Esophagus (tissue), 2 donors: Measurements from ENCODE around the gene NOL12. TPM values are rescaled to one million over a fixed set of nuclear protein-coding genes. Genes with fewer than 3 reads are reported as not detected.
A peak's percentile ranks its signal among the peaks of the same experiment; 100 is the strongest.
"Not testable (repeated sequence)": the region's sequence is repeated elsewhere in the genome, so short reads cannot be mapped to it uniquely, and the experiment has no call there.

Source experiments
- H3K27ac ChIP-seq, 2 donors: one replicate each; pipeline ENCODE4 v1.5.1; 2013; ENCODE audit warnings: low read depth in 2 of 2, mild to moderate bottlenecking in 2 of 2, inconsistent platforms in 1 of 2, low read length in 1 of 2, moderate library complexity in 1 of 2
- H3K27me3 ChIP-seq, 2 donors: one replicate each; pipeline ENCODE4 v1.6.1; 2013; ENCODE audit warnings: low read length in 2 of 2, control low read depth in 1 of 2, mild to moderate bottlenecking in 1 of 2; ENCODE audit not compliant: insufficient read depth in 2 of 2, control insufficient read depth in 1 of 2
- H3K36me3 ChIP-seq, 2 donors: one replicate each; pipeline ENCODE4 v1.6.1; 2013; ENCODE audit warnings: low read length in 1 of 2; ENCODE audit not compliant: control insufficient read depth in 2 of 2, insufficient read depth in 2 of 2
- H3K4me1 ChIP-seq, 2 donors: one replicate each; pipeline ENCODE4 v1.6.1; 2013; ENCODE audit warnings: low read length in 1 of 2; ENCODE audit not compliant: control insufficient read depth in 2 of 2, insufficient read depth in 2 of 2
- H3K4me3 ChIP-seq, 2 donors: one replicate each; pipeline ENCODE4 v1.5.1; 2013; ENCODE audit warnings: low read length in 2 of 2, mild to moderate bottlenecking in 2 of 2, low read depth in 1 of 2, moderate library complexity in 1 of 2
- H3K9me3 ChIP-seq, 2 donors: one replicate each; pipeline ENCODE4 v1.6.1; 2013; ENCODE audit warnings: mild to moderate bottlenecking in 2 of 2, low read depth in 1 of 2, low read length in 1 of 2, moderate library complexity in 1 of 2; ENCODE audit not compliant: control insufficient read depth in 2 of 2, insufficient read depth in 1 of 2
- WGBS, 2 donors: extraction: QIAGEN DNeasy Blood & Tissue Kit; methylation state at CpG; one replicate each; pipeline ENCODE4 v1.1.7; 2013; 5-methylcytosine and 5-hydroxymethylcytosine counted together
- polyA plus RNA-seq, 2 donors: library from polyadenylated mRNA; stranded (reverse); fragments of 200-250 nt; gene quantifications; one replicate each; pipeline ENCODE4 v1.2.3, GENCODE V29; 2013
- donor health status: healthy with polysubstance abuse.
- donor health status: Bipolar disorder and iron deficiency.

NOL12 gene
- polyA plus RNA-seq, 2 donors: 35.2 to 43.3 TPM

- 75 to 77% methylated on average over 7 of the region's 7 CpGs for WGBS, 2 donors
- H3K36me3 ChIP-seq: peaks cover 10 to 23% of the 10 kb centered on the region in 2 donors
- H3K27ac ChIP-seq, H3K4me3 ChIP-seq, H3K27me3 ChIP-seq, H3K9me3 ChIP-seq, H3K4me1 ChIP-seq: not testable (repeated sequence)
These were observed 8.0 kb downstream of the NOL12 start for GRCh38 chr22:37694131-37694530.

DNA sequence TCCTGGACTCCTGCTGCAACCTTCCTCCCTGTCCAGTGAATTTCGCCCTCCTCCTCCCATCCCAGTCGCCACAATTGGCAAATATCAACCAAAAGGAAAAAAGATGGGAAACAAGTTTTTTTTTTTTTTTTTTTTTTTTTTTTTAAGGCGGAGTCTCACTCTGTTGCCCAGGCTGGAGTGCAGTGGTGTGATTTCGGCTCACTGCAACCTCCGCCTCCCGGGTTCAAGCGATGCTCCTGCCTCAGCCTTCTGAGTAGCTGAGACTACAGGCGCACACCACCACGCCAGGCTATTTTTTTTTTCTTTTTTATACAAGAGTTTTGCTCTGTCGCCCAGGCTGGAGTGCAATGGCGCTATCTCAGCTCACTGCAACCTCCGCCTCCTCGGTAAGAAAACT is 10.1 kb downstream of the NOL12 start:
- H3K4me3 ChIP-seq, H3K9me3 ChIP-seq, H3K4me1 ChIP-seq, H3K27me3 ChIP-seq: not testable (repeated sequence)
- 34% methylated on average over 13 of the region's 13 CpGs for WGBS, 2 donors
- Histone ChIP-seq H3K36me3 (peaks cover 6 to 21% of the 10 kb centered on the region in 2 donors), H3K27ac (peak overlapping the region in 1 of 2 donors; percentile 78)

DNA sequence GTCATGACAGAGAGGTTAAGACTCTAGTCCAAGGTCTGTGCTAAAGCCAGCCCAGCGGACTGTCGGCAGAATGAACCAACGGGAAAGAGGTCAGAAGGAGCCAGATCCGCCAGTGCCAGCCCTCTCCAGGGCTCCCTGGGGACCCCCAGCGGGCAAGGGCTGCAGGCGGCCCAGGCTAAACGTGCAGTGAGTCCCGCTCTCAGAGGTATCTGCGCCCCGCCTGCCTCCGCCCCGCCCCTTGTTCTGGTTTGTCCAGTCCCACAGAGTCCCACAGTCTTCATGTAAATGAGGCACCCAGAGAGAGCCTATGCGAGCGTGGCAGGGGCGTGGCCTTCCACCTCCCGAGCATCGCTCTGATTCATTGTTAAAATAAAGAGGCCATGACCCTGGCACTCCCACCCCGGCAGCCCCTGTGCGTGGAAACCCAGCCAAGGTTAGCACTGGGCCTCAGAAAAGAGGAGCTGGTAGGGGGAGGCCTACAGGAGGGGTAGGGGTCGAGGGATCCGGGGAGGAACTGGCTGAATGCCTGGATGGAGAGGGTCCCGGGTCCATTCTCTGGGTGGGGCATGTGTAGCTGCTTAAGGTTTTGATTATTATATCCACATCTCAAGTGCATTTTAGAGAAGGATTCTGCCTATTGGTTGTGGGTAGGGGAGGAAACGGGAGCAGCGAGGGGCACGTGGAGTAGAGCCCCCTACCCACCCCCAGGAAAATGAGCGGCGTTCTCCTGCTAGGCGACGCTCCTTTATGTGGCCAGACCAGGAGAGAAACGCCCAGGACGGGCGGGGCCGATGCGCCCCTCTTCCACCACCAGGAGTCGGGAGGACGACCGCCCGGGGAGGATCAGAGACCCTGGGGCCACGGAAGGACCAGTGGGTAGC is 10.8 kb downstream of the NOL12 start, which contains the start of gene TRIOBP:
Gene TRIOBP (plus strand): TSS at position 392 of the 881 bp plus-strand sequence. CDS start 4,318 bp downstream, outside the sequence.
- peak within 1 kb of the TSS in 1 of 2 donors; percentile 12 for H3K4me3 ChIP-seq
- H3K27ac ChIP-seq: peak within 1 kb of the TSS in 1 of 2 donors; percentile 78
- H3K4me1 ChIP-seq: peaks cover 4 to 7% of the 10 kb centered on the region in 2 donors
- 10 to 15% methylated on average over 25 to 39 of the region's 39 CpGs for whole genome bisulfite sequencing, 2 donors
- H3K27me3 ChIP-seq: no peaks in the 10 kb centered on the region
- H3K9me3 ChIP-seq: no peaks in the 10 kb centered on the region
- H3K36me3 ChIP-seq: peaks cover 4 to 16% of the 10 kb centered on the region in 2 donors

DNA sequence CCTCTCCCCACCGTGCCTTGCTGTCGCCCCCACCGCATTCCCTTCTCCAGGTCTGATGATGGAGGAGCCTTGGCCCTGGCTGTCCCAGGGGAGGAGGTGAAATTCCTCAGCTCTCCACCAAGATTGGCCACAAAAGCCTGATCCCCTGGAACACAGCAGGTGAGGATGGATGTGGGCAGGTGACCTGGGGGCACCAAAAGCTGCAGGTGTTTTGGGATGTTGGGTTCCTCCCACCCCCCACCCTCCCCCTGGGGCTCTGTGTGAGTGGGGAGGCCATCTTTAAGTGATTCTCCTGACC is 11.3 kb downstream of the NOL12 start:
- no peak overlapping the region for H3K4me3 ChIP-seq
- no peaks in the 10 kb centered on the region for H3K9me3 ChIP-seq
- WGBS, 2 donors: 38 to 53% methylated on average over 3 of the region's 3 CpGs
- peaks cover under 1 to 13% of the 10 kb centered on the region in 2 donors for H3K36me3 ChIP-seq
- H3K4me1 ChIP-seq: peaks cover 4 to 7% of the 10 kb centered on the region in 2 donors
- H3K27ac ChIP-seq: peak overlapping the region in 1 of 2 donors; percentile 77
- no peaks in the 10 kb centered on the region for H3K27me3 ChIP-seq

DNA sequence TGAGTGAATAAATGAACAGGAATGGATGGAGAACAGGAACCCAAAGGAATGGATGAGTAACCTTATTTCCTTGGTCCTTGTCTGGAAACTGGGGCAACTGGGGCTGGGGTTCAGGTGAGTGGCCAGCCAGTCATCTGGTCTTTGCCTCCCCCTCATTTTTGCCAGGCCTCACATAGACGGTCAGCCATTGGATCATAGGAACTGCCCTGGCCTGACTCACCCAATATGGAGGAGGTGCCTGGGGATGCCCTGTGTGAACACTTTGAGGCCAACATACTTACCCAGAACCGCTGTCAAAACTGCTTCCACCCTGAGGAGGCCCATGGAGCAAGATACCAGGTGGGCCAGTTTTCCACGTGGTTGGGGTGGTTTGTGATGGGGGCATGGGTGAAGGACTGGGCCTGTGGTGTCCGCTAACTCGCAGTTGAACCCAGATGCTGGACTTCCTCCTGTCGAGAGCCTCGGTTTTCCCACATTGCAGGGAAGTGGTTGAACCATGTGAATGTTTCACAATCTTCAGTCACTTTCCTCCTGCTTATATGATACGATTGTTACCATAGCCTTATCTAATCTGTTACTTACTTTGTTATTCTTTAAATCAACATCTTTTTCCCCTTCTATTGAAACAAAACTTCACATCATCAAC is 15.1 kb downstream of the NOL12 start:
- Histone ChIP-seq H3K4me1 (peaks cover 4 to 7% of the 10 kb centered on the region in 2 donors), H3K4me3 (no peak overlapping the region), H3K36me3 (no peaks in the 10 kb centered on the region), H3K9me3 (no peaks in the 10 kb centered on the region), H3K27ac (no peak overlapping the region), H3K27me3 (no peaks in the 10 kb centered on the region)
- 77 to 85% methylated on average over 8 of the region's 8 CpGs for WGBS, 2 donors

DNA sequence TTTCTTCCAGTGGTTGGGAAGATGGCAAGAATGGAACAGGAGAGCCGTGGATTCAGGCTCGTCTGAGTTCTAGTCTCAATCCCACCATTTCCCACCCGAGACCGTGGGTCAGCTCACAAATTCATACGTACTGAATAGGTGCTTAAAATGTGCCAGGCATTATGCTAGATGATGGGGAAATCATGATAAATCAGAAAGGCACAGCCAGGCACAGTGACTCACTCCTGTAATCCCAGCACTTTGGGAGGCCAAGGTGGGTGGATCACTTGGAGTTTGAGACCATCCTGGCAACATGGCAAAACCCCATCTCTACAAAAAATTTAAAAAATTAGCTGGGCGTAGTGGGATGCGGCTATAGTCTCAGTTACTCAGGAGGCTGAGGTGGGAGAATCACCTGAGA is 17.8 kb downstream of the NOL12 start:
- 72 to 73% methylated on average over 7 of the region's 7 CpGs for WGBS, 2 donors
- H3K4me1 ChIP-seq: no peaks in the 10 kb centered on the region
- H3K36me3 ChIP-seq: no peaks in the 10 kb centered on the region
- no peak overlapping the region for H3K4me3 ChIP-seq
- no peaks in the 10 kb centered on the region for H3K27me3 ChIP-seq
- H3K27ac ChIP-seq: no peak overlapping the region
- H3K9me3 ChIP-seq: no peaks in the 10 kb centered on the region

DNA sequence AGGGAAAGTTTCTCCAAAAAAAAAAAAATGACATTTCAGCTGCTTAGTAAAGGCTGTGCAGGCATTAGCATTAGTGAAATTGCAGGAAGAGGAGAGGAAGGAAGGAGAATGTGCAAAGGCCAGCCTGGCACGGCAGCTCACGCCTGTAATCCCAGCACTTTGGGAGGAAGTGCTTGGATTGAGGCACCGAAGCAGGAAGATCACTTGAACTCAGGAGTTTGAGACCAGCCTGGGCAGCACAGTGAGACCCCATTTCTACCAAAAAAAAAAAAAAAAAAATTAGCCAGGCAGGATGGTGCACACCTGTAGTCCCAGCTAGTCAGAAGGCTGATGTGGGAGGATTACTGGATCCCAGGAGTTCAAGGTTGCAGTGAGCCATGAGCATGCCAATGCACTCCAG is 18.5 kb downstream of the NOL12 start:
- Histone ChIP-seq H3K4me1 (no peaks in the 10 kb centered on the region), H3K4me3 (no peak overlapping the region), H3K36me3 (no peaks in the 10 kb centered on the region), H3K9me3 (no peaks in the 10 kb centered on the region), H3K27ac (no peak overlapping the region), H3K27me3 (no peaks in the 10 kb centered on the region)
- 84 to 85% methylated on average over 3 of the region's 3 CpGs for WGBS, 2 donors

GRCh38 chr22:37705205-37705604 is 19.1 kb downstream of the NOL12 start:
- Histone ChIP-seq H3K27ac (no peak overlapping the region), H3K4me1 (peaks cover 0 to under 1% of the 10 kb centered on the region in 2 donors), H3K36me3 (no peaks in the 10 kb centered on the region), H3K27me3 (no peaks in the 10 kb centered on the region), H3K9me3 (no peaks in the 10 kb centered on the region), H3K4me3 (no peak overlapping the region)
- 90 to 94% methylated on average over 3 of the region's 3 CpGs for WGBS, 2 donors

DNA sequence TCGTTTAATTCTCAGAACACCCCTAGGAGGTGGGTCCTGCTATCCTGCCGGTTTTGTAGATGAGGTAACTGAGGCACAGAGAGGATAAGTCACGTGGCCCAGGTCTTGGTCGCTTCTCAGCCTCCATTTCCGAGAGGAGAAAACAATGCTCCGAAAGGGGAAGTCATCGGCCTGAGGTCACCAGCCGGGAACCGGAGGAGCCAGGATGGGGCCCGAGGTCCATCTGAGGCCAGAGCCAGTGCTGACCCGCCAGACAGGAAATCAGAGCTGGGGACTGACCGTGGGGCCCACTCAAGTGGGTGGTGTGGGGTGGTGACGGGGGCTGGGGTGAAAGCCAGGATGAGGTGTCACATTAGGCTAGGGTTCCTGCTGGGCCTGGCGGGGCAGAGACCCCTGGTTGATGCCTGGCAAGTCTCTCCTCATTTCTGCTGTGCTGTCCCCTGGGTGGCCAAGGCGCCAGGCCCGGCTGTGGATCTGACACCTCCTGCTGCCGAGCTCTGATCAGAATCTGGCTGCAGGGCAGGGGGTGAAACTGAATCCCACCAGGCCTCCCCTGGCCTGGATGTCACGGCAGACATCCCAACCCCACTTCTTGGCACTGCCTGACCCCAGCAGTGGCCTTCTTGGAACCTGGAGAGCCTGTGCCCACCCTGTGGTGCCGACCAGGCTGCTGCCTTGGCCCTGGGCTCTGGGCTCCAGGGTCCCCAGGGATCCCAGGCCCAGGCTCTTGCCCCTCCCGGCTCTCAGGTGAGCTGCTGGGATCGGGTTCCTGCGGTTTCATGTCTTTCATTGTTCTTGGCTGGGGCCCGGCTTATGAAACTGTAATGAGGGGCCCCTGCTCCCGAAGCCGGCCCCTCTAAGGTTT is 22.7 kb downstream of the NOL12 start:
- 83 to 84% methylated on average over 25 of the region's 25 CpGs for WGBS, 2 donors

More for the DNA sequence above, 22.7 kb downstream of the NOL12 start:
- Histone ChIP-seq H3K4me1 (peaks cover 0 to 3% of the 10 kb centered on the region in 2 donors), H3K9me3 (no peaks in the 10 kb centered on the region), H3K27ac (no peak overlapping the region), H3K36me3 (peaks cover 0 to 4% of the 10 kb centered on the region in 2 donors), H3K4me3 (no peak overlapping the region), H3K27me3 (no peaks in the 10 kb centered on the region)
